Breast epithelium (tissue), 3 donors: ENCODE results near the gene KCNH4.

ENCODE experiments used
- POLR2A ChIP-seq: fragments of 450-650 bp; IDR thresholded peaks from one replicate; pipeline ENCODE4 v1.6.1; 2016; ENCODE audit warnings: antibody characterized with exemption, mild to moderate bottlenecking, moderate library complexity
- POLR2AphosphoS5 ChIP-seq, 3 donors: sonication (generic); formaldehyde crosslinking; IDR thresholded peaks; one replicate each; pipeline ENCODE4 v1.6.1; 2017; ENCODE audit warnings: antibody characterized with exemption in 3 of 3
- TF ChIP-seq, protein P1 (sequence below), 3 donors: fragments of 450-650 bp; IDR thresholded peaks; one replicate each; pipeline ENCODE4 v1.5.1; 2016 to 2017; ENCODE audit warnings: antibody characterized with exemption in 3 of 3, mild to moderate bottlenecking in 3 of 3, moderate library complexity in 3 of 3

DNA sequence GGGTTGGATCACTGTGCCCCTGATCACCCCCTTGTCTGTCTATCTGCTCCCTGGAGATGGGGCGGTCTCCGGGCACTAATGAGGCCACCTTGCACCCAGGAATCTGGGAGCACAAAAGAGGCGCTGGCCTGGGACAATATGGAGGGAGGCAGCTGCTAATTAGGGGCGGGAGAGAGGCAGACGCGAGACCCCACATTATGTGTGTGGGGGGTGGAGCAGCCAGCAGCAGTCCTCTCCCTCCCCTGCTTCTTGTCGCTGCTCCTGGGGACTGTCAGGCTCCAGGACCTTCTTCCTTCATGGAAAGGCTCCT, 4.6 kb upstream of the KCNH4 start:
- TF ChIP-seq POLR2A (no peak), POLR2AphosphoS5 (IDR thresholded peaks at IDR 0.05) (no peak)
- TF ChIP-seq, protein P1, sequence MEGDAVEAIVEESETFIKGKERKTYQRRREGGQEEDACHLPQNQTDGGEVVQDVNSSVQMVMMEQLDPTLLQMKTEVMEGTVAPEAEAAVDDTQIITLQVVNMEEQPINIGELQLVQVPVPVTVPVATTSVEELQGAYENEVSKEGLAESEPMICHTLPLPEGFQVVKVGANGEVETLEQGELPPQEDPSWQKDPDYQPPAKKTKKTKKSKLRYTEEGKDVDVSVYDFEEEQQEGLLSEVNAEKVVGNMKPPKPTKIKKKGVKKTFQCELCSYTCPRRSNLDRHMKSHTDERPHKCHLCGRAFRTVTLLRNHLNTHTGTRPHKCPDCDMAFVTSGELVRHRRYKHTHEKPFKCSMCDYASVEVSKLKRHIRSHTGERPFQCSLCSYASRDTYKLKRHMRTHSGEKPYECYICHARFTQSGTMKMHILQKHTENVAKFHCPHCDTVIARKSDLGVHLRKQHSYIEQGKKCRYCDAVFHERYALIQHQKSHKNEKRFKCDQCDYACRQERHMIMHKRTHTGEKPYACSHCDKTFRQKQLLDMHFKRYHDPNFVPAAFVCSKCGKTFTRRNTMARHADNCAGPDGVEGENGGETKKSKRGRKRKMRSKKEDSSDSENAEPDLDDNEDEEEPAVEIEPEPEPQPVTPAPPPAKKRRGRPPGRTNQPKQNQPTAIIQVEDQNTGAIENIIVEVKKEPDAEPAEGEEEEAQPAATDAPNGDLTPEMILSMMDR (IDR thresholded peaks at IDR 0.05) = no peak
